Measurements from ENCODE around the gene FZR1.
A peak's percentile ranks its signal among the peaks of the same experiment; 100 is the strongest.

FZR1 gene

DNA sequence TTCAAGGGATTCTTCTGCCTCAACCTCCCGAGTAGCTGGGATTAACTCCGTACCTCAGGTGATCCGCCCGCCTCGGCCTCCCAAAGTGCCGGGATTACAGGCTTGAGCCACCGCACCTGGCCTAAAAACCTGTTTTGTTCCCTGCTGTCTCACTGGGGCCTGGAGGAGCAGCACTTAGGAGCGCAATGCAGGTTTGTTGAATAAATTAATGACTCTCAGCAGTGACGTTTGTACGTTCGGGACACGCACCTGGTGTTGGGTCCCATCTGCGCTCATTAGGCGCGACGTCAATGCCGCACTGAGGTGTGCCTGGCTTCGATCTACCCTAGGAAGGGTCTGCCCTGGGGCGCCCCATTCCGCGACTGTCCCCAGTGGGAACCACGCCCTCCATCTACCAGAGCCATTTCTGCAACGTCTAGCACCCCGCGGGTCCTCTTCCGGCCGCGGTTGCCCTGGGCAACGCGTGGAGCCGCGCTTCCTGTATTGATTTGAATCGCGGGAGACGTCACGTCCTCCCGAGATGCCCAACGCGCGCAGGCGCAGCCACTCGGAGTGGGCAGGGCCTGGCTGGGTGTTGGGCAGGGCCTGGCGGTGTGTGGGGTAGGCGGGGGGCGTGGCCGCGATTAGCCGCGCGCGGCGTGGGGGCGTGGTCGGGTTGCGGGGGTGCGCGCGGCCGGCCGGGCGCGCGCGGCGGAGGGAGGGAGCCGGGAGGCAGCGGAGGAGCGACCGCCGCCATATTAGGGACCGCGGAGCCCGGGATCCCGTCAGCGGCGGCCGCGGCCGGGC, at the start of gene FZR1:
TSS of gene FZR1 (plus strand) at position 714 of the 786 bp plus-strand sequence. CDS start 16,679 bp downstream, outside the sequence.
- H3K4me3 ChIP-seq (ENCODE audit: low read length) = peak within 1 kb of the TSS; percentile 80
- no peak for TF ChIP-seq CTCF (IDR thresholded peaks at IDR 0.05; ENCODE audit: insufficient read depth, low read depth, low read length, missing control alignments)
- DNase-seq (ENCODE audit: low read depth) = peak; percentile 99

- no peak for TF ChIP-seq CTCF (IDR thresholded peaks at IDR 0.05; ENCODE audit: insufficient read depth, low read depth, low read length, missing control alignments)
- no peak for DNase-seq (ENCODE audit: low read depth)
- H3K4me3 ChIP-seq (ENCODE audit: low read length) = no peak overlapping the region
Observed at GRCh38 chr19:3456925-3457527, 49.1 kb upstream of the FZR1 start.

DNA sequence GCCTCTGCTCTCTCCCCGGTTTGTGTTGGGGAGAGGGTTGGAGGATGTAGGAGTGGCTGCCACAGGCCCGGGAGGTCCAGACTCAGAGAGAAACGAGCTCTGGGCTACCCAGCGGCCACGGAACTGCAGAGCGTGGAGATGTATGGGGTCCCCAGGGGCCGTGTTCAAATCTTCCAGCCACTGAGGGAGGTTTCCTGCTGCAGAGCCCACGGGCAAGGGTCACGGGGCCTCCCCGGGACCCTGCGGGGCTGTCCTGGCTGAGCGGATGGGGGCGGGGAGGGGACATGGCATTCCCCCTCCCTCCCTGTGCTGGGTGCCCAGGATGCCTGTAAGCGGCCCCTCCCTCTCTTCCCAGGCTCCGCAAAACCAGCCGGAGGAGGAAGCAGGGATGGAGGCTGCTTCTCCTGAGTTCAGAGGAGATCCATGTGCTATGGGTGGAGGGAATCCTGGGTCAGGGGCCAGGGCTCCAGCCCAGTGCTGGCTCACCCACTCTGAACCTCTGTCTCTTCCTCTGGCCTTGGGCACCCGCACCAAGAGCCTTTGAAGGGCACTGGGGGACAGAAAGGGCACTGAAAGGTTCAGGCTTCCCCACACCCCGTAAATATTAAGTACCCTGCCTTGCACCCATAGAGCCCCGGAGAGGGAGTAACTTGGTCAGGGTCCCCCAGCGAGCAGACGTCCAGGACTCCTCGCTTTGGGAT, 48.4 kb upstream of the FZR1 start:
- no peak for TF ChIP-seq CTCF (IDR thresholded peaks at IDR 0.05; ENCODE audit: insufficient read depth, low read depth, low read length, missing control alignments)
- H3K4me3 ChIP-seq (ENCODE audit: low read length) = no peak overlapping the region
- DNase-seq (ENCODE audit: low read depth) = no peak

DNA sequence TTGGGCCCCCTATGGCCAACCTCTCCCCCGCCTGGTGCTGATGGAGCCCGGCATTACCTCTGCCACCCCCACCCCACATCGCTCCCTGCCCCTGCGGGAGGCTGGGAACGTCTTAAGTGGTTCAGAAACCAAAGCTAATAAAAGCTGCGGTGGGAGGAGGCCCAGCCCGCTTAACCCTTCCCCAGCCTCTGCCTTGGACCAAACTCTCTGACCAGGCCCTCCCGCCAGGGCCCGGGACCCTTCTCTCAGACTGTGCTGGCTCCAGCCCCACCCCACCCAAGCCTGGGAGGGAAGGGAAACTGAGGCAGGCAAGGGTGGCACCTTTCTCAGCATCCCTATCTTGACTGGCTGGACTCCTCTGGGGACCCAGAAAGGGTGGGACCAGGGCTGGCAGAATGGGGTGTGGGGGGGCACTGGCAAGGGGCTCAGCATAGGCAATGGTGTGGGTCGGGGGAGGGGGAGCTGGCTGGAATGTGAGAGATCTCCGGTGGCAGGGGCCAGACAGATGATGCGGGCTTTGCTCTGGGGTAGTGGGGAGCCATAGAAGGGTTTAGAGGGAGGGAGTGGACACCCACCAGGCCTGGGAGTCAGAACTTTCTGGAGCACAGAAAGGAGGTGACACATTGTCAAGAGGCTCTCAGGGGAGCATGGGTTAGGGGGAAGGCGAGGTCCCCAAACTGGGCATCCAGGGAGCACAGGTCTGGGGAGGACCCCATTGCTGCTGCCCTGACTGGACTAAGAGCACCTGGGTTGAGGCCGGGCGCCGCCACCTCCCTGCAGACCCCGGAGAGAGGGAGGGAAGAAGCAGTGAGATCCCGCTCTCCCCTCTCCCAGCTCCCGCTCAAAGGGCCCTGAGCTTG, 47.7 kb upstream of the FZR1 start:
- TF ChIP-seq CTCF (IDR thresholded peaks at IDR 0.05; ENCODE audit: insufficient read depth, low read depth, low read length, missing control alignments) = no peak
- H3K4me3 ChIP-seq (ENCODE audit: low read length) = no peak overlapping the region
- no peak for DNase-seq (ENCODE audit: low read depth)

DNA sequence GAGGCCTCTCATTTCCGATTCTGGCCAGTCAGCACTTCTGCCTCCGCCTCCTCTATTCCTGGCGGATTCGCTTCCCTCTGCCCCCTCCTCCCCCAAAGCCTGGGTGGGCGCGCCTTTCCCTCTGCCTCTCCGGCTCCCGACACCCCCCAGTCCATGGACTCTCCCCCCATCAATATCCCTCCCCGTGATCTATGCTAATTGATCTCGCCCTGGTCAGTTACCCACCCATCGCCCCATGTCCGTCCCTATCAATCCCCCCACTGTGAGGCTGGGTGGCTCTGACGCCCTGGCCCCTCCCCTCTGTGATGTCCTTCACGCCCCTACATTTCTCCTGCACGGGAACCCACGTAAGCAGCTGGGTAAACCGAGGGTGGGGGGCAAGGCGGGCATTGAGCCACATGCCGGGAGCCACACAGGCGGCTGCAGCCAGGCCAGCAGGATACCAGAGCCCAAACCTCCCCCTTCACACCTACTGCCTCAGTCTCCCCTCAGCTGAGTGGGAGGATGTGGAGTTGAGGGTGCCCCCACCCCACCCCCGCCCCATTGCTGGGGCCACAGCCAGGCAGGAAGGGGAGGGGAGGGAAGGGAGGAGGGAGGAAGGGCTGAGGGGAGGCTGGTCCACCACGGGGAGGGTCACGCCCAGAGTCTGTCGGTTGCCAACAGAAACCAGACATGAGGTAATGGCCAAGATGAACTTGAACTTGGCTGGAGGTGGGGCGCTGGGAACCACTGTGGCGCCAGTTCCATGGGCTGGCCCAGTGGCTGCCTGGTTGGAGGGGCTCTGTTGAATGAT, 46.8 kb upstream of the FZR1 start:
- H3K4me3 ChIP-seq (ENCODE audit: low read length) = no peak overlapping the region
- DNase-seq (ENCODE audit: low read depth) = no peak
- TF ChIP-seq CTCF (IDR thresholded peaks at IDR 0.05; ENCODE audit: insufficient read depth, low read depth, low read length, missing control alignments) = no peak

Measured in epithelial cell of esophagus (primary cell).